Thyroid gland (tissue), 4 donors: ENCODE data around the gene SHMT2. TPM values are rescaled to one million over a fixed set of nuclear protein-coding genes. Genes with fewer than 3 reads are reported as not detected.

Experiments used
- DNase-seq, 2 donors: peaks; one replicate each; pipeline ENCODE4 v3.0.0-alpha.2; 2019
- H3K27ac ChIP-seq, 3 donors: fragments of 200-600 bp; sonication (generic); 1 replicate in 2 of 3; 2 replicates in 1 of 3; pipeline ENCODE4 v1.5.1; 2016 to 2019; ENCODE audit warnings: mild to moderate bottlenecking in 1 of 3, moderate library complexity in 1 of 3
- H3K27me3 ChIP-seq: fragments of 200-600 bp; sonication (generic); one replicate; pipeline ENCODE4 v1.5.1; 2019
- H3K36me3 ChIP-seq, 2 donors: fragments of 200-600 bp; sonication (generic); one replicate each; pipeline ENCODE4 v1.5.1; 2016 to 2019
- H3K4me1 ChIP-seq, 2 donors: fragments of 200-600 bp; sonication (generic); one replicate each; pipeline ENCODE4 v1.5.1; 2017 to 2019
- H3K4me3 ChIP-seq, 3 donors: fragments of 200-600 bp; sonication (generic); replicated peaks in 1 of 3; 1 replicate in 2 of 3; 2 replicates in 1 of 3; pipeline ENCODE4 v1.5.1; 2016; ENCODE audit warnings: mild to moderate bottlenecking in 1 of 3
- H3K9me3 ChIP-seq: fragments of 200-600 bp; sonication (generic); one replicate; pipeline ENCODE4 v1.5.1; 2017
- CTCF ChIP-seq, 6 experiments: fragments of 200-600 bp in 3 of 6; fragments of 450-650 bp in 3 of 6; sonication (generic) in 3 of 6; IDR thresholded peaks; one replicate each; pipeline ENCODE4 v1.5.1; 2016 to 2019; ENCODE audit warnings: antibody characterized with exemption in 6 of 6, mild to moderate bottlenecking in 2 of 6, inconsistent platforms in 1 of 6, moderate library complexity in 1 of 6
- POLR2A ChIP-seq, 2 donors: fragments of 450-650 bp; IDR thresholded peaks; one replicate each; pipeline ENCODE4 v1.6.1; 2017; ENCODE audit warnings: antibody characterized with exemption in 2 of 2, mild to moderate bottlenecking in 2 of 2, moderate library complexity in 1 of 2
- WGBS, 2 donors: methylation state at CpG; one replicate each; pipeline ENCODE4 v1.1.5; 2017; 5-methylcytosine and 5-hydroxymethylcytosine counted together
- intact Hi-C: fragments of 100-400 bp; cut with DNase I; formaldehyde crosslinking; loops from one replicate; pipeline ENCODE4 v1.15.1; 2023
- total RNA-seq, 4 donors: library from RNA; depleted of rRNA; stranded (reverse); fragments of >200 nt; gene quantifications; one replicate each; pipeline ENCODE4 v1.2.3, GENCODE V29; 2016

The SHMT2 gene
- total RNA-seq, 4 donors from 2014 or later: 34.0 to 58.4 (median 49.8) TPM

GRCh38 chr12:57213058-57213715 lies 16.3 kb upstream of the SHMT2 start:
- no peaks in the 10 kb centered on the region for H3K9me3 ChIP-seq
- no peaks in the 10 kb centered on the region for H3K36me3 ChIP-seq
- no peak overlapping the region for H3K27ac ChIP-seq
- H3K4me1 ChIP-seq: peaks cover 8 to 30% of the 10 kb centered on the region in 2 donors
- H3K27me3 ChIP-seq: peaks cover 6% of the 10 kb centered on the region
- peak; percentile 86 for DNase-seq
- 10 to 13% methylated on average over 16 of the region's 16 CpGs for WGBS, 2 donors
- H3K4me3 ChIP-seq: no peak overlapping the region
- intact Hi-C loops: no loop called here
- TF ChIP-seq CTCF (IDR thresholded peaks at IDR 0.05): peak; percentile 87 to 98 (median 94)
- no peak for TF ChIP-seq POLR2A (IDR thresholded peaks at IDR 0.05)

GRCh38 chr12:57213763-57214397 lies 15.6 kb upstream of the SHMT2 start:
- intact Hi-C loops: loop anchor here (2.0 kb wide), 1 partner anchor 31 kb away; no protein-coding TSS in a partner anchor
- H3K4me1 ChIP-seq: peaks cover 8 to 30% of the 10 kb centered on the region in 2 donors
- no peaks in the 10 kb centered on the region for H3K9me3 ChIP-seq
- peaks cover 6% of the 10 kb centered on the region for H3K27me3 ChIP-seq
- no peaks in the 10 kb centered on the region for H3K36me3 ChIP-seq
- H3K27ac ChIP-seq: no peak overlapping the region
- no peak overlapping the region for H3K4me3 ChIP-seq
- TF ChIP-seq CTCF (IDR thresholded peaks at IDR 0.05) (no peak), POLR2A (IDR thresholded peaks at IDR 0.05) (no peak)
- WGBS, 2 donors: 42 to 62% methylated on average over 4 of the region's 4 CpGs
- DNase-seq: no peak

GRCh38 chr12:57214398-57214781 lies 15.1 kb upstream of the SHMT2 start:
- H3K4me1 ChIP-seq: peaks cover 8 to 30% of the 10 kb centered on the region in 2 donors
- 1 to 2% methylated on average over 12 to 14 of the region's 14 CpGs for WGBS, 2 donors
- H3K27ac ChIP-seq: no peak overlapping the region
- no peak overlapping the region for H3K4me3 ChIP-seq
- H3K9me3 ChIP-seq: no peaks in the 10 kb centered on the region
- DNase-seq: peak; percentile 50 to 56
- H3K36me3 ChIP-seq: no peaks in the 10 kb centered on the region
- TF ChIP-seq CTCF (IDR thresholded peaks at IDR 0.05): peak in 5 of 6 experiments; percentile 30 to 73 (median 51)
- TF ChIP-seq POLR2A (IDR thresholded peaks at IDR 0.05): no peak
- peaks cover 6% of the 10 kb centered on the region for H3K27me3 ChIP-seq
- intact Hi-C loops: loop anchor here (2.0 kb wide), 1 partner anchor 30 kb away; no protein-coding TSS in a partner anchor

GRCh38 chr12:57215065-57215464 lies 14.4 kb upstream of the SHMT2 start:
- H3K4me1 ChIP-seq: peaks cover 8 to 30% of the 10 kb centered on the region in 2 donors
- H3K4me3 ChIP-seq: no peak overlapping the region
- no peaks in the 10 kb centered on the region for H3K36me3 ChIP-seq
- no peak for DNase-seq
- no peak overlapping the region for H3K27ac ChIP-seq
- no peaks in the 10 kb centered on the region for H3K9me3 ChIP-seq
- peaks cover 6% of the 10 kb centered on the region for H3K27me3 ChIP-seq
- TF ChIP-seq POLR2A (IDR thresholded peaks at IDR 0.05): no peak
- TF ChIP-seq CTCF (IDR thresholded peaks at IDR 0.05): no peak
- 24 to 32% methylated on average over 9 to 11 of the region's 11 CpGs for WGBS, 2 donors
- intact Hi-C loops: loop anchor here (2.0 kb wide), 1 partner anchor 30 kb away; no protein-coding TSS in a partner anchor

GRCh38 chr12:57215668-57216013 lies 13.9 kb upstream of the SHMT2 start:
- DNase-seq: peak in 1 of 2 donors; percentile 10
- no peak overlapping the region for H3K27ac ChIP-seq
- peaks cover 8 to 30% of the 10 kb centered on the region in 2 donors for H3K4me1 ChIP-seq
- no peak overlapping the region for H3K4me3 ChIP-seq
- TF ChIP-seq CTCF (IDR thresholded peaks at IDR 0.05) (no peak), POLR2A (IDR thresholded peaks at IDR 0.05) (no peak)
- H3K9me3 ChIP-seq: no peaks in the 10 kb centered on the region
- H3K27me3 ChIP-seq: peaks cover 7% of the 10 kb centered on the region
- intact Hi-C loops: loop anchor here (2.0 kb wide), 1 partner anchor 29 kb away; no protein-coding TSS in a partner anchor
- H3K36me3 ChIP-seq: no peaks in the 10 kb centered on the region
- WGBS, 2 donors: 15 to 17% methylated on average over 7 of the region's 7 CpGs
